HG02759 (cell line): ENCODE results near the gene TEDDM1.
"Not testable (repeated sequence)": the region's sequence is repeated elsewhere in the genome, so short reads cannot be mapped to it uniquely, and the experiment has no call there.

Source experiments
- ATAC-seq: cut with Tn5 transposase; IDR thresholded peaks from one replicate; pipeline ENCODE4 v1.9.1; 2021; ENCODE audit warnings: mild to moderate bottlenecking, moderate library complexity; ENCODE audit not compliant: unreplicated experiment

TEDDM1 gene

GRCh38 chr1:182400567-182400966, at the start of gene TEDDM1:
Gene TEDDM1, minus strand, starts transcription at chr1:182400667. Its CDS starts 182 bp downstream, at chr1:182400485.
- ATAC-seq, result no peak

- ATAC-seq, result no peak
Observed at GRCh38 chr1:182450087-182450486, 49.6 kb upstream of the TEDDM1 start, which contains the start of gene RGSL1. Gene RGSL1, plus strand, starts transcription at chr1:182450146. Its CDS starts 20 bp downstream, at chr1:182450166.

GRCh38 chr1:182447660-182448059, 47.2 kb upstream of the TEDDM1 start:
- no peak for ATAC-seq

GRCh38 chr1:182447124-182447523, 46.7 kb upstream of the TEDDM1 start:
- ATAC-seq, result not testable (repeated sequence)

GRCh38 chr1:182446033-182446669, 45.7 kb upstream of the TEDDM1 start:
- peak; percentile 49 for ATAC-seq

- ATAC-seq, result no peak
Observed at GRCh38 chr1:182444497-182444896, 44.0 kb upstream of the TEDDM1 start.

- ATAC-seq, result no peak
Observed at GRCh38 chr1:182442333-182442732, 41.9 kb upstream of the TEDDM1 start.

GRCh38 chr1:182441719-182442118, 41.3 kb upstream of the TEDDM1 start:
- no peak for ATAC-seq

GRCh38 chr1:182438326-182438725, 37.9 kb upstream of the TEDDM1 start:
- no peak for ATAC-seq

GRCh38 chr1:182433580-182433979, 33.1 kb upstream of the TEDDM1 start:
- ATAC-seq, result no peak

GRCh38 chr1:182431278-182431677, 30.8 kb upstream of the TEDDM1 start:
- no peak for ATAC-seq

- ATAC-seq, result no peak
Observed at GRCh38 chr1:182430263-182431068, 30.0 kb upstream of the TEDDM1 start.

GRCh38 chr1:182428043-182428442, 27.6 kb upstream of the TEDDM1 start:
- peak; percentile 23 for ATAC-seq

GRCh38 chr1:182426442-182427430, 26.3 kb upstream of the TEDDM1 start:
- ATAC-seq, result peak; percentile 76

GRCh38 chr1:182415789-182416188, 15.3 kb upstream of the TEDDM1 start:
- ATAC-seq, result no peak

GRCh38 chr1:182413969-182414368, 13.5 kb upstream of the TEDDM1 start:
- ATAC-seq, result no peak

GRCh38 chr1:182413486-182413885, 13.0 kb upstream of the TEDDM1 start:
- ATAC-seq, result no peak

GRCh38 chr1:182410620-182411273, 10.3 kb upstream of the TEDDM1 start:
- ATAC-seq, result no peak

GRCh38 chr1:182410138-182410537, 9.7 kb upstream of the TEDDM1 start:
- ATAC-seq, result no peak

- no peak for ATAC-seq
Observed at GRCh38 chr1:182408435-182409075, 8.1 kb upstream of the TEDDM1 start.
